K562 (cell line): ENCODE data around the gene MAP2.

ENCODE experiments used
- ELF1 ChIP-seq: fragments of 200-800 bp; sonication (Bioruptor generic); IDR thresholded peaks from 2 replicates; pipeline ENCODE4 v1.6.1; 2016; ENCODE audit warnings: missing genetic modification characterization, missing compliant biosample characterization
- JUN ChIP-seq, 2 experiments: sonication (generic) in 1 of 2; formaldehyde crosslinking in 1 of 2; IDR thresholded peaks; 2 replicates each; pipeline versions ENCODE4 v1.6.1 to v1.8.0; 2012 to 2022; ENCODE audit warnings: borderline replicate concordance in 2 of 2, mild to moderate bottlenecking in 2 of 2, improper control_type of control experiment in 1 of 2, low read depth in 1 of 2, low read length in 1 of 2, missing genetic modification reagents in 1 of 2
- RAD21 ChIP-seq, 2 experiments: fragments of 250-450 bp in 1 of 2; fragments of 450-650 bp in 1 of 2; sonication (Bioruptor Pico) in 1 of 2; formaldehyde crosslinking in 1 of 2; IDR thresholded peaks in 1 of 2; conservative IDR thresholded peaks in 1 of 2; 2 replicates each; pipeline versions ENCODE4 v1.4.0 to v1.8.0; 2020 to 2022; ENCODE audit warnings: mild to moderate bottlenecking in 2 of 2, moderate library complexity in 1 of 2
- SMAD1 ChIP-seq: fragments of 150-350 bp; IDR thresholded peaks from 2 replicates; pipeline ENCODE4 v1.6.1; 2014; ENCODE audit warnings: low read length, low read depth; ENCODE audit not compliant: partially characterized antibody
- TF ChIP-seq, protein P1 (sequence below): fragments of 150-350 bp; IDR thresholded peaks from 2 replicates; pipeline ENCODE4 v1.6.1; 2014; ENCODE audit warnings: low read depth, mild to moderate bottlenecking, low read length, borderline replicate concordance

DNA sequence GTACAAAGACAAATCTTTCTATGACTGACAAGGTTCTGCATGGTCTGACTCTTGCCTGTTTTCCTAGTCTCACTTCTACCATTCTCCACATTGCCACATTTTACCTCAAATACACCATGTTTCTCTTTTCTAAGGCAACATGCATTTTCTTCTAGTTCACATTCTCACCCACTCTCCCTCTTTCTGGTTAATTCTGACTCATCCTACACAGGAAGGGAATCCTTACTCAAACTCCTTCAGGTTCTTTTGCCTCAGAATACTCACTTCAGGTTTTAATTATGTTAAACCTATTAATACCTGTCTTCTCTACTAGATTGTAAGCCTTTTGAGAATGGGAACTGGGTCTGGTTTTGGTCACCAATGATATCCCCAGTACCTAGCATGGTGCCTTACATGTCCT, 47.2 kb downstream of the MAP2 start:
- no peak for TF ChIP-seq SMAD1
- no peak for TF ChIP-seq RAD21 (CRISPR knock-in tag; conservative IDR thresholded peaks at IDR 0.05 in 1 of 2, IDR thresholded peaks at IDR 0.05 in 1 of 2)
- TF ChIP-seq, protein P1, sequence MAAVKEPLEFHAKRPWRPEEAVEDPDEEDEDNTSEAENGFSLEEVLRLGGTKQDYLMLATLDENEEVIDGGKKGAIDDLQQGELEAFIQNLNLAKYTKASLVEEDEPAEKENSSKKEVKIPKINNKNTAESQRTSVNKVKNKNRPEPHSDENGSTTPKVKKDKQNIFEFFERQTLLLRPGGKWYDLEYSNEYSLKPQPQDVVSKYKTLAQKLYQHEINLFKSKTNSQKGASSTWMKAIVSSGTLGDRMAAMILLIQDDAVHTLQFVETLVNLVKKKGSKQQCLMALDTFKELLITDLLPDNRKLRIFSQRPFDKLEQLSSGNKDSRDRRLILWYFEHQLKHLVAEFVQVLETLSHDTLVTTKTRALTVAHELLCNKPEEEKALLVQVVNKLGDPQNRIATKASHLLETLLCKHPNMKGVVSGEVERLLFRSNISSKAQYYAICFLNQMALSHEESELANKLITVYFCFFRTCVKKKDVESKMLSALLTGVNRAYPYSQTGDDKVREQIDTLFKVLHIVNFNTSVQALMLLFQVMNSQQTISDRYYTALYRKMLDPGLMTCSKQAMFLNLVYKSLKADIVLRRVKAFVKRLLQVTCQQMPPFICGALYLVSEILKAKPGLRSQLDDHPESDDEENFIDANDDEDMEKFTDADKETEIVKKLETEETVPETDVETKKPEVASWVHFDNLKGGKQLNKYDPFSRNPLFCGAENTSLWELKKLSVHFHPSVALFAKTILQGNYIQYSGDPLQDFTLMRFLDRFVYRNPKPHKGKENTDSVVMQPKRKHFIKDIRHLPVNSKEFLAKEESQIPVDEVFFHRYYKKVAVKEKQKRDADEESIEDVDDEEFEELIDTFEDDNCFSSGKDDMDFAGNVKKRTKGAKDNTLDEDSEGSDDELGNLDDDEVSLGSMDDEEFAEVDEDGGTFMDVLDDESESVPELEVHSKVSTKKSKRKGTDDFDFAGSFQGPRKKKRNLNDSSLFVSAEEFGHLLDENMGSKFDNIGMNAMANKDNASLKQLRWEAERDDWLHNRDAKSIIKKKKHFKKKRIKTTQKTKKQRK: no peak
- no peak for TF ChIP-seq JUN (IDR thresholded peaks at IDR 0.05; ENCODE audit: borderline replicate concordance, low read depth, low read length)
- no peak for TF ChIP-seq JUN (CRISPR knock-in tag; IDR thresholded peaks at IDR 0.05; ENCODE audit: borderline replicate concordance)
- no peak for TF ChIP-seq ELF1
